ENCODE measurements around the gene SCUBE1.
"Not testable (repeated sequence)": the region's sequence is repeated elsewhere in the genome, so short reads cannot be mapped to it uniquely, and the experiment has no call there.

Gene SCUBE1

GRCh38 chr22:43355688-43356087, 12.5 kb upstream of the SCUBE1 start:
- DNase-seq: not testable (repeated sequence)

DNA sequence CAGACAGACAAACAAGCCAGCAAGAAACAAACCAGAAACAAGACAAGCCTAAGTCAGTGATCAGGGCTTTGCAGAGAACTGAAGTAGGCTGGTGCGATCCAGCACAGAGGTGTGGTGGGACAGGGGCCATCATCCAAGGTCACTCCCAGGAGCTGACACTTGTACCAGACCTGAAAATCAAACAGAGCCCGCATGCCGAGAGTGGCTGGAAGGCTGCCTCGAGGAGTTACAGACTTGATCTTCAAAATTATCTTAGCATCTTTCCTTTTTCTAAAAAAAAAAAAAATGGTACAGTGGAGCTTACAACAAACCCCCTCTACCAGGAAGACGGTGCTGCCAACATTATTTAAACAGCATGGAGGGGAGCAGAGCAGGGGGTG, 8.8 kb upstream of the SCUBE1 start:
- no peak for DNase-seq

DNA sequence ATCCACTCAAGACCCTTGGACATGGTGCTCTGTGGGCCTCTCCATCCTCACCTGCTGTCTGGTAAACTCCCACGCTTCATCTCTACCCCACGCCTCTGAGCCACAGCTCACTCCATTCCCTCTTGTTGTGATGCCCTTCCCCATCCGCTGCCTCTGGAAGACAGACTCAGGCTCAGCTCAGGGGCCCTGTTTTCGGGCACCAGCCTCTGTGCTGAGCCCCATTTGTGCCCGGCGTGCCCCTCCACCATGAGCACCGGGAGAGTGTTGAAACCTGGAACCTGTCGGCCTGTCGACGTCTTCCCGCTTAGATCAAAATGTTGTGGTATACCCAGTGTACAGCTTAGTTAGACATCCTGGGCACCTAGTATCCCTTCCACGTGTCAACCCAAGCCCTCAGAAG, 6.5 kb upstream of the SCUBE1 start:
- no peak for DNase-seq

DNA sequence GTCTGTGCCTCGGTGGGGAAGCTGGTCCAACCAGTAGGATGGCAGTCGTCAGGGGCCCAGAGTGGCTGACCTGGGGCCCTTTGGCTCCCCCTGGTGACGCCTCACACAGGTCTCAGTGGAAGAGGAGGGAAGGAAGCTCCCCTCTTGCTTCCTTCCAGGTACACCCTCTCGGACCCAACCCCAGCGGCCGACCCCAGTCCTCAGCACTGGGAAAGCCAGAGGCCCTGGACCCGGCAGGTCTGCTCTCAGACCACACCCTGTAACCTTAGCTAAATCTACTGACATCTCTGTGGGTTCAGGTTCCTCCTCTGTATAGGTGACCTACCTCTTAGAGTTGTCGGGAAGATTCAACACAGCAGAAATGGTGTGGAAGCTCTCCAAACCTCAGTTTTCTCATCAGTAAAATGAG, 3.4 kb upstream of the SCUBE1 start:
- DNase-seq: peak in 1 of 2 experiments; percentile 9

GRCh38 chr22:43345761-43346301, 2.7 kb upstream of the SCUBE1 start:
- DNase-seq: no peak

- DNase-seq: no peak
These were observed 2.2 kb upstream of the SCUBE1 start for GRCh38 chr22:43345356-43345755.

DNA sequence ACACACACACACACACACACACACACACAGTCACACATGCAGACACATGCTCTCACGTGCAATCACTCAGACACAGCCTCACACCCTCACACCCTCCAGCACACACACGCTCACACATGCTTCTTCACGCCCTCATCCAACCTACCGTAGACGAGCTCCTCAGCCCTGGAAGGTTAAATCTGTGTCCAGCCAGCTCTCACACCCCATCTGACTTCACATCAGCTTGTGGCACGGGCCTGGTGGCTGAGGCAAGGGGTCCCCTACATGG, 1.3 kb upstream of the SCUBE1 start:
- DNase-seq: no peak

DNA sequence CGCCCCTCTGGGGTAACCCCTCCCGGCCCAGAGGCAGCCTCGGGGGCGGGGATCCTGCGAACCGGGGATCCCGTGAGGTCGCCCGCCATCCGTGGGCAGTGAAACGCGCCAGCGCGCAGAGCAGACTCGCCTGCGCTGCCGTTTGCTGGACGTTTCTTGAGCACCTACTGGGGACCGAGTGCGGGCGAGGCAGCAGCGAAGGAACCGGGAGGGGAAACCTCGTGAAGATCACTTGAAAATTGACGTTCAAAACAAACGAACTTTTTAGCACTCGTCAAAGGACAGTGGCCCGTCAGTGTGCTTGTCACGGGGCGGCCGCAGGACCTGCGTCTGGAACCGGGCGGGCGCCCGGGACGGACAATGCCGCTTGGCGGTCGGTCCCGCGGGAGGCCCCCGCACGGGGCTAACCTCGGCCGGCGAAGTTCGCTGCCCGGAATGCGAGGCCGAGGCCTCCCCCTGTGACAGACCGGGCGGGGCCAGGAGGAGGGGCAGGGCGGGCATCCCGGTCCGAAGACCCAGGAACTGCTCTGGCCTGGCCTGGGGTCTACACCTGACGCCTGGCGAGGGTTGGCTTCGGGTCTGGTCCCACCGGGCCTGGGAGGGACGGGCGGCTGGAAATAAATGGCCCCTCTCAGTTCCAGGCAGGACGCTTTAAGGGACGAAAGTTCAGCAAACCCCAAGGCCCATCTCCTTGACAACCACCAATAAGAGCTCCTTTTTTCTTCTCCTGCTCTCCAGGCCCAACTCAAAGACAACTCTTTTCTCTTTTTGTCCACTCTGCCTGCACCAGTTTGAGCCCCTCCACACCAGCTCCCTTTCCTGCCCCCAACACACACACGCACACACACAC, 723 bp upstream of the SCUBE1 start:
- no peak for DNase-seq

- no peak for DNase-seq
These were observed 568 bp downstream of the SCUBE1 start for GRCh38 chr22:43342347-43343261.

- no peak for DNase-seq
These were observed 1.6 kb downstream of the SCUBE1 start for GRCh38 chr22:43341565-43341964.

- no peak for DNase-seq
These were observed 4.3 kb downstream of the SCUBE1 start for GRCh38 chr22:43338766-43339345.

DNA sequence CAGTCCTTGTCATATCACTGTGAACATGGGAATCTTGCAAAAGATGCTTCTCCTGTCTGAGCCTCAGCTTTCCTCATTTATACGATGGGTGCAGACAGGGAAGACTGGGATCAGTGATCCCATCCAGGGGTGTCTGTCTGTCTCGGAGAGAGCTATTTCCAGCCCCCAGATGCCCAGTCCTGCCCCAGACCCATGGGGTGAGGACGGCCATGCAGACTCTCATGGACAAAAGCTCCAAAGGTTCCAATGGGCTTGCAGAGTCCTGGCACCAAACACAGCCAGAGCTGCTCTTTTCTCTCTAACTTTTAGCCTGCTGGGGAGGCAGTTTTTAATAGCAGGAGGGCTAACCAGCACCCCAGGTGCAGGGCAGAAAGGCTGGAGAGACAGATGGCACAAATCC, 5.2 kb downstream of the SCUBE1 start:
- no peak for DNase-seq

- no peak for DNase-seq
These were observed 5.8 kb downstream of the SCUBE1 start for GRCh38 chr22:43337385-43337784.

- no peak for DNase-seq
These were observed 8.8 kb downstream of the SCUBE1 start for GRCh38 chr22:43334378-43334777.

DNA sequence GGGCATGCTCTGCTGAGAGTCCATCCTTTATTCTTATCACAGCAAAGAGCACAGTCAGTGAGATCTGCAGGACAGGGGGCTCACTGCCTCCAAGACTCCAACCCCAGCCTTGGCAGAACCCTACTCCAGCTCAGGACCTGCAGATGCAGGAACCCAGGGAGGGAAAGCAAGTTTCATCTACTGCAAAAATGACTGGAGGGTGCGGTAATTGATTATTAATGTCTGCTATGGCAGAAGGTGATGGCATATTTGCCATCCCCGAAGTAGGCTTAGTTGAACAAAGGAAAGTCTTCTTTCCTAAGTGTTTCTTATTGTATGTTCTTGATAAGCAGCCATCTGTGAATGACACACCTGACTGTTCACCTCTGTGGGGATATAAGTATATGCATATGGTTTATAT, 9.2 kb downstream of the SCUBE1 start:
- DNase-seq: no peak

DNA sequence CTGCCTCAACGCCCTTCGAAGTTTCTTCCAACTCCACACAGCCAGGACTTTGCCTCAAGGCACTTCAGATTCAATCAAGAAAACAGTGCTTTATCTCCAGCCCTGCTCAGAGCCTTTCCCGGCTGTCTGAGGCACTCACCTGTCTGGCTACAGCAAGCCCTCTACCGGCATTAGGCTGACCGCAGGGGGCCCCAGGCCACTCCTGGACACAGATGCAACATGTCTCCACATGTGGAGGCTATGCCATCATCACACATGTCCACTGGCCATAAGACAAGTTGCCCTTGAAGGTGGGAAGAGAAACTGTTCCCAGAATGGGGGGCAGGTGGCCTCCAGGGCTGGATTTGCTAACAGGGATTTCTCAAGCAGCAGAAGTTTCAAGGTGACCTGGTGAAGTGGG, 10.0 kb downstream of the SCUBE1 start:
- no peak for DNase-seq

GRCh38 chr22:43331698-43332097, 11.5 kb downstream of the SCUBE1 start:
- no peak for DNase-seq

GRCh38 chr22:43331069-43331451, 12.1 kb downstream of the SCUBE1 start:
- no peak for DNase-seq

GRCh38 chr22:43330178-43331068, 12.7 kb downstream of the SCUBE1 start:
- DNase-seq: no peak

DNA sequence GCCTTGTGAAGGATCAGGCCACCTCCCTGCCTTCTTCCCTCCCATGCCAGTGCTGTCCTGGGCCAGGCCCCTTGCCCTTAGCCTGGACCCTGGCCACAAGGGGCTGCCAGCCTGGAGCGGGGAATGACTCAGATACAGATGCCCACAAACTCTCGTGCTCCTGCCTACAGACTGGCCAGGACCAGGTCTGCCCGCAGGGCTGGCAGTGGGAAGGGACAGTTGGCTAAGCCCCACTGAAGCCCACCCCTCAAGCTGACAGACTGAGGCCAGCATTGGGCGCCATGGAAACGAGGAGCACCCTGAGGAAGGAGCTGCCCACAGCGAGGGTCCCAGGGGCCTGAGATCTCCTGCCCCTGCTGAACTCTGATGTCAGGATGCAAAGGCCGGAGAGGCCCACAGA, 14.1 kb downstream of the SCUBE1 start:
- no peak for DNase-seq

DNA sequence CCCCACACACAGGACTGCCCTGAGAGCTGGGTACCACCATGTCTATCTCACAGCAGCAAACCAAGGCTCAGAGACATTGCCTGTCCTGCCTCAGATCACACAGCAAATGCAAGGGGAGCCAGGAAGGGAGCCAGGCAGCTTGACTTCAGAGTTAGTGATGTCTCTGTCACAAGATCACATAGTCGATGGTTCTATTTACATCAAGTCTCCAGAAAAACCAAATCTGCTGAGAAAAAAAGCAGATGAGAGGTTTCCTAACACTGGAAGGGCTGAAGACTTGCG, 16.1 kb downstream of the SCUBE1 start:
- DNase-seq: no peak

DNA sequence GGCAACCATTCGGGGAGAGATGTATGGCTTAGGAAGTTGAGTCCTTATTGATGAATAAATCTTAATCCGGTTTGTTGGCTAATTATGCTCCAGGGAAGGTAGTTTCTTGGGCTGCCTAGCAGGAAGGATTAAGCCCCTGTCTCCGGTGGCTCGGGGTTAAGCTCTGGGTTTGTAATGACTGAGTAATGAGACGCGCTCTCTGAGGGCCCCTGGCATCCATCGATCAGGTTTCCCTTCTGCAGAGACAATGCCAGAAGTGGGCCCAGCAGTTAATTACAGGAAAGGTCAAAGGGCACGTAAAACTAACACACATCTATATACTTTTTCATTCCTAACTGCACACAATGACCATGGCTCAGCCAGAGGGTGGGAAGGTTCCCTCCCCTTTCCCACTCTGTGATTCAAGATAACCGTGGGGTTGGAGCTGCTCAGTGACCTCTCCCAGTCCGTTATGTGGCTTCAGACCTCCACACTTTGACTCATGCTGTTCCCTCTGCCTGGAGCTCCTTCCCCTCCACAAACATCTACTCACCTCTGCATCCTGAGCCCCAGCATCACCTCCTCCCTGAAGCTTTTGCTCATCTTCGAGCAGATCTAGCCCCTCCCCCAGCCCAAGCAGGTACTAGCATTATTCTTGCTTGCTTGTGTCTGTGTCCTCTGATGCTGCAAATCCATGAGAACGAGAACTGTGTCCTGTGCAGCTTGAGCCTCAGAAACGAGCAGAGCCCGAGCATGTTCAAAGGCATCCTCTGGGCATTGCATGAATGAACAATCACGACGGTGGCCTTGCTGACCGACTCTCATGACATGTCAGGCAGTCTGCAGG, 16.6 kb downstream of the SCUBE1 start:
- no peak for DNase-seq

All from NCI-H2081 (cell line).